ENCODE measurements around the gene HLA-DPB1.
A peak's percentile ranks its signal among the peaks of the same experiment; 100 is the strongest.

Gene HLA-DPB1

GRCh38 chr6:33104887-33105286 is 29.1 kb downstream of the HLA-DPB1 start:
- no peak for DNase-seq

GRCh38 chr6:33105386-33105785 is 29.6 kb downstream of the HLA-DPB1 start:
- DNase-seq, result no peak

- DNase-seq, result no peak
Observed at GRCh38 chr6:33105916-33106871, 30.4 kb downstream of the HLA-DPB1 start.

- no peak for DNase-seq
Observed at GRCh38 chr6:33107641-33108040, 31.9 kb downstream of the HLA-DPB1 start.

GRCh38 chr6:33108307-33108706 is 32.5 kb downstream of the HLA-DPB1 start:
- DNase-seq, result no peak

GRCh38 chr6:33112148-33112547 is 36.4 kb downstream of the HLA-DPB1 start:
- peak; percentile 64 for DNase-seq

GRCh38 chr6:33113755-33114154 is 38.0 kb downstream of the HLA-DPB1 start:
- DNase-seq, result no peak

GRCh38 chr6:33114406-33114805 is 38.6 kb downstream of the HLA-DPB1 start:
- DNase-seq, result no peak

- DNase-seq, result no peak
Observed at GRCh38 chr6:33116417-33116816, 40.6 kb downstream of the HLA-DPB1 start.

GRCh38 chr6:33116841-33117711 is 41.3 kb downstream of the HLA-DPB1 start:
- DNase-seq, result peak; percentile 28

- DNase-seq, result no peak
Observed at GRCh38 chr6:33117811-33118277, 42.1 kb downstream of the HLA-DPB1 start.

- peak; percentile 58 for DNase-seq
Observed at GRCh38 chr6:33118525-33119123, 42.8 kb downstream of the HLA-DPB1 start.

- DNase-seq, result no peak
Observed at GRCh38 chr6:33120001-33120400, 44.2 kb downstream of the HLA-DPB1 start.

GRCh38 chr6:33123181-33123580 is 47.4 kb downstream of the HLA-DPB1 start:
- DNase-seq, result no peak

GRCh38 chr6:33123732-33124524 is 48.1 kb downstream of the HLA-DPB1 start:
- DNase-seq, result peak; percentile 34

GRCh38 chr6:33124525-33124901 is 48.7 kb downstream of the HLA-DPB1 start:
- DNase-seq, result no peak

- no peak for DNase-seq
Observed at GRCh38 chr6:33124947-33125346, 49.2 kb downstream of the HLA-DPB1 start.

- DNase-seq, result peak; percentile 33
Observed at GRCh38 chr6:33126101-33126714, 50.4 kb downstream of the HLA-DPB1 start.

- no peak for DNase-seq
Observed at GRCh38 chr6:33128318-33128717, 52.5 kb downstream of the HLA-DPB1 start.

GRCh38 chr6:33132081-33132524 is 56.3 kb downstream of the HLA-DPB1 start:
- no peak for DNase-seq

- no peak for DNase-seq
Observed at GRCh38 chr6:33136310-33136900, 60.6 kb downstream of the HLA-DPB1 start.
